ENCODE measurements around the gene TMEM139.

GRCh38 chr7:143288836-143289235 lies 4.1 kb downstream of the TMEM139 start:
- TF ChIP-seq YY1 (IDR thresholded peaks at IDR 0.05; ENCODE audit: insufficient read depth, insufficient read length): no peak
- no peak for TF ChIP-seq SUZ12 (IDR thresholded peaks at IDR 0.05; ENCODE audit: extremely low read depth, insufficient read depth, insufficient read length)

Data from NT2/D1 (cell line).